ENCODE results near the gene UFD1. TPM values are rescaled to one million over a fixed set of nuclear protein-coding genes. Genes with fewer than 3 reads are reported as not detected.
"Not testable (repeated sequence)": the region's sequence is repeated elsewhere in the genome, so short reads cannot be mapped to it uniquely, and the experiment has no call there.

UFD1 gene
- total RNA-seq, 1 experiment from 2014 or later = 57.9 TPM

DNA sequence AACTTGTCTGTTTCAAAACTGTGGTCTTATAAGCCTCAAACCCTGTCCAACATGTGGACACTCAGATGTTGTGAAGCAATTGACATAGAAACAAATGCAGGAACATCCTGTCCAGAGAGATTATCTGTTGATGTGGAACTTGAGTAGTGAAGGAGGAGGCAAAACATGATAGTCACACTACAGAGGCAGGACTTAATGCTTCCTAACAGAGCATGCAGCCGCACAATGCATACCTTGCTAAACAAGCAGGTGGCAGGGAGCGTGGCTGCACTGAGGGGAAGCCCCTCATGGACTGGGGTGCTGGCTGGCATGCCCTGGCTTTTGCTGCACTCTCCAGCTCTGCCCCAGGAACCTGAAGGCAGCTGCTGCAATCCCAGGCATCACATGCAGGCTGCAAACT is 36.8 kb downstream of the UFD1 start:
- CTCF ChIA-PET = no interaction called here
- peaks cover 14% of the 10 kb centered on the region for H3K36me3 Mint-ChIP-seq
- no peak overlapping the region for H3K27ac Mint-ChIP-seq
- ATAC-seq = no peak
- no peak for DNase-seq (ENCODE audit: low spot score)
- TF ChIP-seq ETV6 (CRISPR knock-in tag; IDR thresholded peaks at IDR 0.05) (no peak), ZNF671 (CRISPR knock-in tag; IDR thresholded peaks at IDR 0.05) (no peak)
- TF ChIP-seq, protein P1, sequence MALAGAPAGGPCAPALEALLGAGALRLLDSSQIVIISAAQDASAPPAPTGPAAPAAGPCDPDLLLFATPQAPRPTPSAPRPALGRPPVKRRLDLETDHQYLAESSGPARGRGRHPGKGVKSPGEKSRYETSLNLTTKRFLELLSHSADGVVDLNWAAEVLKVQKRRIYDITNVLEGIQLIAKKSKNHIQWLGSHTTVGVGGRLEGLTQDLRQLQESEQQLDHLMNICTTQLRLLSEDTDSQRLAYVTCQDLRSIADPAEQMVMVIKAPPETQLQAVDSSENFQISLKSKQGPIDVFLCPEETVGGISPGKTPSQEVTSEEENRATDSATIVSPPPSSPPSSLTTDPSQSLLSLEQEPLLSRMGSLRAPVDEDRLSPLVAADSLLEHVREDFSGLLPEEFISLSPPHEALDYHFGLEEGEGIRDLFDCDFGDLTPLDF (CRISPR knock-in tag; IDR thresholded peaks at IDR 0.05) = no peak
- TF ChIP-seq, protein P2, sequence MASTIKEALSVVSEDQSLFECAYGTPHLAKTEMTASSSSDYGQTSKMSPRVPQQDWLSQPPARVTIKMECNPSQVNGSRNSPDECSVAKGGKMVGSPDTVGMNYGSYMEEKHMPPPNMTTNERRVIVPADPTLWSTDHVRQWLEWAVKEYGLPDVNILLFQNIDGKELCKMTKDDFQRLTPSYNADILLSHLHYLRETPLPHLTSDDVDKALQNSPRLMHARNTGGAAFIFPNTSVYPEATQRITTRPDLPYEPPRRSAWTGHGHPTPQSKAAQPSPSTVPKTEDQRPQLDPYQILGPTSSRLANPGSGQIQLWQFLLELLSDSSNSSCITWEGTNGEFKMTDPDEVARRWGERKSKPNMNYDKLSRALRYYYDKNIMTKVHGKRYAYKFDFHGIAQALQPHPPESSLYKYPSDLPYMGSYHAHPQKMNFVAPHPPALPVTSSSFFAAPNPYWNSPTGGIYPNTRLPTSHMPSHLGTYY (CRISPR knock-in tag; IDR thresholded peaks at IDR 0.05) = no peak
- TF ChIP-seq, protein P3, sequence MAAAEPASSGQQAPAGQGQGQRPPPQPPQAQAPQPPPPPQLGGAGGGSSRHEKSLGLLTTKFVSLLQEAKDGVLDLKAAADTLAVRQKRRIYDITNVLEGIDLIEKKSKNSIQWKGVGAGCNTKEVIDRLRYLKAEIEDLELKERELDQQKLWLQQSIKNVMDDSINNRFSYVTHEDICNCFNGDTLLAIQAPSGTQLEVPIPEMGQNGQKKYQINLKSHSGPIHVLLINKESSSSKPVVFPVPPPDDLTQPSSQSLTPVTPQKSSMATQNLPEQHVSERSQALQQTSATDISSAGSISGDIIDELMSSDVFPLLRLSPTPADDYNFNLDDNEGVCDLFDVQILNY (CRISPR knock-in tag; IDR thresholded peaks at IDR 0.05) = no peak
- H3K4me1 Mint-ChIP-seq = peaks cover 9% of the 10 kb centered on the region
- POLR2A ChIA-PET = no interaction called here
- H3K27me3 Mint-ChIP-seq (ENCODE audit: low read depth) = peaks cover 8% of the 10 kb centered on the region
- no peak overlapping the region for H3K4me3 Mint-ChIP-seq
- H3K9me3 Mint-ChIP-seq = no peaks in the 10 kb centered on the region

DNA sequence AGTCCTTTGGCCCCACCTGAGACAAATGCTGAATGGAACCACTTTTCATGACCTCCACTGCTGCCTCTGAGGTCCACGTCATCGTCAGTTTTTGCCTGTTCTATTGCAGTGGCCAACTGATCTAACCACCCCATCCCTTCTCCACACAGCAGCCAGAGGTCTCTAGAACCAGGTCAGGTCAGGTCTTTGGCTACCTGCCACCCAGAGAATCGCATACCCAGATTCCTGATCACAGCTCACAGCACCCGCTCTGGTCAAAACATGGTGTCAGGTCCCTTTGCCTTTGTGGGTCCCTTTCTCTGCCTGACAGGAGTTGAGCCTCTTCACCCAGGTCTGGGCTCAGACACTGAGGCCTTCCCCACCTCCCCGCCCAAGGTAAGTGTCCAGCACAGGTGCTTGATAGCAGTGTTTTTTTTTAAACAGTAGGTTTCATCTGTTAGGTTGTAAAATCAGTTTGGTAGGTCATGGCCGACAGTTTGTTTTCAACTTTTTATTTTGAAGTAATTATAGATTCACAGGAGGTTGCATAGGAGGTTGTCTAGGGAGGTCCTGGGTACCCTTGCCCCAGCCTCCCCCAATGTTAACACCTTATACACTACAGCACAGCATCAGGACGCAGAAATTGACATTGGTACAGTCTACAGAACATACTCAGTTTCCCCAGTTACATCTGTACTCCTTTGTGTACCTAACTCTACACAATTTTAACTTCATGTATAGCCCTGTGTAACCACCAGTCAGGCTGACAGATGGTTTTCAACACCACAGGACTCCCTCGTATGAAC is 38.4 kb downstream of the UFD1 start:
- Mint-ChIP-seq H3K27ac (no peak overlapping the region), H3K27me3 (ENCODE audit: low read depth) (no peaks in the 10 kb centered on the region), H3K9me3 (no peaks in the 10 kb centered on the region), H3K4me3 (no peak overlapping the region), H3K36me3 (peaks cover 13% of the 10 kb centered on the region), H3K4me1 (no peaks in the 10 kb centered on the region)
- no peak for ATAC-seq
- CTCF ChIA-PET = no interaction called here
- POLR2A ChIA-PET = no interaction called here
- TF ChIP-seq ZNF396 (CRISPR knock-in tag; IDR thresholded peaks at IDR 0.05; ENCODE audit: borderline replicate concordance) (no peak), CREM (CRISPR knock-in tag; IDR thresholded peaks at IDR 0.05) (no peak), GABPB1 (CRISPR knock-in tag; IDR thresholded peaks at IDR 0.05) (no peak), ZNF416 (CRISPR knock-in tag; IDR thresholded peaks at IDR 0.05) (no peak), GRHL2 (CRISPR knock-in tag; IDR thresholded peaks at IDR 0.05; ENCODE audit: insufficient replicate concordance, severe bottlenecking) (no peak), JAZF1 (CRISPR knock-in tag; IDR thresholded peaks at IDR 0.05) (no peak), ZNF671 (CRISPR knock-in tag; IDR thresholded peaks at IDR 0.05) (no peak)
- TF ChIP-seq, protein P4, sequence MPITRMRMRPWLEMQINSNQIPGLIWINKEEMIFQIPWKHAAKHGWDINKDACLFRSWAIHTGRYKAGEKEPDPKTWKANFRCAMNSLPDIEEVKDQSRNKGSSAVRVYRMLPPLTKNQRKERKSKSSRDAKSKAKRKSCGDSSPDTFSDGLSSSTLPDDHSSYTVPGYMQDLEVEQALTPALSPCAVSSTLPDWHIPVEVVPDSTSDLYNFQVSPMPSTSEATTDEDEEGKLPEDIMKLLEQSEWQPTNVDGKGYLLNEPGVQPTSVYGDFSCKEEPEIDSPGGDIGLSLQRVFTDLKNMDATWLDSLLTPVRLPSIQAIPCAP (CRISPR knock-in tag; IDR thresholded peaks at IDR 0.05) = no peak
- TF ChIP-seq, protein P5, sequence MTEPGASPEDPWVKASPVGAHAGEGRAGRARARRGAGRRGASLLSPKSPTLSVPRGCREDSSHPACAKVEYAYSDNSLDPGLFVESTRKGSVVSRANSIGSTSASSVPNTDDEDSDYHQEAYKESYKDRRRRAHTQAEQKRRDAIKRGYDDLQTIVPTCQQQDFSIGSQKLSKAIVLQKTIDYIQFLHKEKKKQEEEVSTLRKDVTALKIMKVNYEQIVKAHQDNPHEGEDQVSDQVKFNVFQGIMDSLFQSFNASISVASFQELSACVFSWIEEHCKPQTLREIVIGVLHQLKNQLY (CRISPR knock-in tag; IDR thresholded peaks at IDR 0.05) = no peak
- TF ChIP-seq, protein P2 (CRISPR knock-in tag; IDR thresholded peaks at IDR 0.05) = no peak
- no peak for DNase-seq (ENCODE audit: low spot score)

DNA sequence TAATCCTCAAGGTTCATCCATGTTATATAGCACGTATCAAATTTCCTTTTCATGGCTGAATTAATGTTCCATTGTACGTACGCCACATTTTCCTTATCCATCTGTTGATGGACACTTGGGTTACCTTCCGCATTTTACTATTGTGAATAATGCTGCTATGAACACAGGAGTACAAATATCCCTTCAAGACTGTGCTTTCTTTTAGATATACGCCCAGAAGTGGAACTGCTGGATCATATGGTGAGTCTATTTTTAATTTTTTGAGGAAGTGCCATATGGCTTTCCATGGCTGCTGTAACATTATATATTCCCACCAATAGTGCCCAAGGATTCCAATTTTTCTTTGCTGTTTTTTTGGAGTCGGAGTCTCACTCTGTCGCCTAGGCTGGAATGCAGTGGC is 40.7 kb downstream of the UFD1 start:
- H3K36me3 Mint-ChIP-seq = peaks cover 11% of the 10 kb centered on the region
- peaks cover under 1% of the 10 kb centered on the region; the same call in 1 of the 2 replicates for H3K4me1 Mint-ChIP-seq
- ATAC-seq (no peak), DNase-seq (ENCODE audit: low spot score) (no peak)
- ChIA-PET CTCF (no interaction called here), POLR2A (no interaction called here)
- no peaks in the 10 kb centered on the region for H3K27me3 Mint-ChIP-seq (ENCODE audit: low read depth)
- no peak overlapping the region for H3K4me3 Mint-ChIP-seq
- no peak overlapping the region for H3K27ac Mint-ChIP-seq
- no peaks in the 10 kb centered on the region for H3K9me3 Mint-ChIP-seq
- no peak for TF ChIP-seq OVOL2 (CRISPR knock-in tag; IDR thresholded peaks at IDR 0.05; ENCODE audit: borderline replicate concordance)

DNA sequence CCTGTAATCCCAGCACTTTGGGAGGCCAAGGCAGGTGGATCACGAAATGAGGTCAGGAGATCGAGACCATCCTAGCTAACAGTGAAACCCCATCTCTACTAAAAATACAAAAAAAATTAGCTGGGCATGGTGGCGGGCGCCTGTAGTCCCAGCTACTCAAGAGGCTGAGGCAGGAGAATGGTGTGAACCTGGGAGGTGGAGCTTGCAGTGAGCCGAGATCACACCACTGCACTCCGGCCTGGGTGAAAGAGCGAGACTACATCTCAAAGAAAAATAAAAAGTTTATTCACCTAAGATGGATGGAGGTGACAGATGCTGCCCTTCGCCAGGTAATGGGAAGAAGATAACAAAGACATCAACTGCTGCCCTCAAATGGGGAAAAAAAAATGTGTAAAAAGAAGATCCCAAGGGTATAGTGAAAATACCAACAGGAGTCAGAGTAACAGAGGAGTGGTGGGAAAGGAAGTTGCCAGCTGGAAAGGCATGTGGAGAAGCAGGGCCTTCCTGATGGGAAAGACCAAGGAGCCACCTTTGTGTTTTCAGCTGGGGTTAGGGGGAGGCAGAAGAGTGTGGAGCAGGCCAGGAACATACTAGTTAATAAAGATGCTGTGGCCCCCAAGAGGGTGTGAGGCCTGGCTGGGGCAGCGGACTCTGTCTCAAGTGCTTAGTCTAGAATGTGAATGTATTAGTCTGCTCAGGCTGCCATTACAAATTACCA is 42.4 kb downstream of the UFD1 start:
- POLR2A ChIA-PET; H3K27me3 Mint-ChIP-seq (ENCODE audit: low read depth); CTCF ChIA-PET; DNase-seq (ENCODE audit: low spot score); H3K9me3 Mint-ChIP-seq; H3K27ac Mint-ChIP-seq; H3K4me1 Mint-ChIP-seq; H3K36me3 Mint-ChIP-seq; H3K4me3 Mint-ChIP-seq; ATAC-seq: not testable (repeated sequence)
